ENCODE measurements around the gene RELN.
A peak's percentile ranks its signal among the peaks of the same experiment; 100 is the strongest.
"Not testable (repeated sequence)": the region's sequence is repeated elsewhere in the genome, so short reads cannot be mapped to it uniquely, and the experiment has no call there.

RELN gene

GRCh38 chr7:103524042-103524907 is 465.2 kb downstream of the RELN start:
- H3K4me3 ChIP-seq (ENCODE audit: low read length), result no peak overlapping the region
- peak; percentile 22 for DNase-seq (ENCODE audit: low read depth, low spot score)

- no peak for DNase-seq (ENCODE audit: low read depth, low spot score)
- H3K4me3 ChIP-seq (ENCODE audit: low read length), result no peak overlapping the region
Observed at GRCh38 chr7:103521937-103522336, 467.5 kb downstream of the RELN start.

GRCh38 chr7:103504505-103505135 is 484.8 kb downstream of the RELN start:
- H3K4me3 ChIP-seq (ENCODE audit: low read length), result no peak overlapping the region
- no peak for DNase-seq (ENCODE audit: low read depth, low spot score)

- no peak for DNase-seq (ENCODE audit: low read depth, low spot score)
Observed at GRCh38 chr7:103501206-103501605, 488.3 kb downstream of the RELN start.

GRCh38 chr7:103499976-103500375 is 489.5 kb downstream of the RELN start:
- no peak for DNase-seq (ENCODE audit: low read depth, low spot score)
- H3K4me3 ChIP-seq (ENCODE audit: low read length), result no peak overlapping the region

More at GRCh38 chr7:103501206-103501605, 488.3 kb downstream of the RELN start:
- H3K4me3 ChIP-seq (ENCODE audit: low read length), result no peak overlapping the region

- no peak for DNase-seq (ENCODE audit: low read depth, low spot score)
- no peak overlapping the region for H3K4me3 ChIP-seq (ENCODE audit: low read length)
Observed at GRCh38 chr7:103487419-103487818, 502.0 kb downstream of the RELN start.

GRCh38 chr7:103486873-103487272 is 502.6 kb downstream of the RELN start:
- H3K4me3 ChIP-seq (ENCODE audit: low read length); DNase-seq (ENCODE audit: low read depth, low spot score): not testable (repeated sequence)

- no peak overlapping the region for H3K4me3 ChIP-seq (ENCODE audit: low read length)
- no peak for DNase-seq (ENCODE audit: low read depth, low spot score)
Observed at GRCh38 chr7:103480771-103481170, 508.7 kb downstream of the RELN start.

- DNase-seq (ENCODE audit: low read depth, low spot score), result peak; percentile 0
- no peak overlapping the region for H3K4me3 ChIP-seq (ENCODE audit: low read length)
Observed at GRCh38 chr7:103474956-103475355, 514.5 kb downstream of the RELN start.

GRCh38 chr7:103469095-103469948 is 520.1 kb downstream of the RELN start:
- no peak for DNase-seq (ENCODE audit: low read depth, low spot score)
- no peak overlapping the region for H3K4me3 ChIP-seq (ENCODE audit: low read length)

GRCh38 chr7:103466814-103467213 is 522.6 kb downstream of the RELN start:
- no peak for DNase-seq (ENCODE audit: low read depth, low spot score)

GRCh38 chr7:103462358-103462757 is 527.1 kb downstream of the RELN start:
- DNase-seq (ENCODE audit: low read depth, low spot score), result no peak
- H3K4me3 ChIP-seq (ENCODE audit: low read length), result no peak overlapping the region

More at GRCh38 chr7:103466814-103467213, 522.6 kb downstream of the RELN start:
- H3K4me3 ChIP-seq (ENCODE audit: low read length), result no peak overlapping the region

- peak; percentile 6 for DNase-seq (ENCODE audit: low read depth, low spot score)
- H3K4me3 ChIP-seq (ENCODE audit: low read length), result no peak overlapping the region
Observed at GRCh38 chr7:103447073-103447960, 542.1 kb downstream of the RELN start.

GRCh38 chr7:103446049-103446520 is 543.4 kb downstream of the RELN start, which contains the start of gene SLC26A5:
Gene SLC26A5 (minus strand): TSS chr7:103446207. CDS start chr7:103421514, 24,693 bp downstream.
- DNase-seq (ENCODE audit: low read depth, low spot score), result no peak

GRCh38 chr7:103445228-103446048 is 544.0 kb downstream of the RELN start:
- H3K4me3 ChIP-seq (ENCODE audit: low read length), result no peak overlapping the region
- DNase-seq (ENCODE audit: low read depth, low spot score), result no peak

More at GRCh38 chr7:103446049-103446520, 543.4 kb downstream of the RELN start, which contains the start of gene SLC26A5:
- H3K4me3 ChIP-seq (ENCODE audit: low read length), result no peak within 1 kb of the TSS

GRCh38 chr7:103439661-103440060 is 549.8 kb downstream of the RELN start:
- no peak overlapping the region for H3K4me3 ChIP-seq (ENCODE audit: low read length)
- no peak for DNase-seq (ENCODE audit: low read depth, low spot score)

GRCh38 chr7:103437623-103438022 is 551.8 kb downstream of the RELN start:
- no peak overlapping the region for H3K4me3 ChIP-seq (ENCODE audit: low read length)
- DNase-seq (ENCODE audit: low read depth, low spot score), result no peak
